ENCODE measurements around the gene DHRS13.

DNA sequence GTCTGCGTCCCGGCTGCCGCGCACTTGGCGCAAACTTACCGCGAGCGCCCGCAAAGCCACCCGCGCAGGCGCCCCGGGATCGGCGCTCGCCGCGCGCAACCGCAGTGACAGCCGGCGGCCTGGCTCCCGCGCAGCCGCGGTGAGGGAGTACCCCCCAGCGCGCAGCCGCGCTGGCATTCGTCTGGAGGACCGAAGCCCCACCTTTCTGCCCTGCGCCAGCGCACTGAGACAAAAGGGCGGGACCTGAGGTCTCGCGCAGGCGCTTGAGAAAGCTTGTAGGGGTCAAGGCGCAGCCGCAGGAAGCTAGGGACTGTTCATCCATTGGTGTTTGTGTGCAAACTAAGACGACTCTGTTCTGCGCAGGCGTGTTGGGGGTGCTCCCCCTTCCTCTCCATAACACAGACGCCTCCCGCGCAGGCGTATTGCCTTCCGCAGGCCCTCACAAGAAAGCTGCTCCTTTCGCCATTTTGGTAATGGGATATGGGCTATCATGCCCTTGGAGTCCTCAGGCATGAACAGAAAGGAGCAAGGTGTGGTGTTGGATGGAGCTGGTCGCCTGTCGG lies 48.6 kb upstream of the DHRS13 start, which contains the start of gene PHF12:
- TF ChIP-seq, protein P1, sequence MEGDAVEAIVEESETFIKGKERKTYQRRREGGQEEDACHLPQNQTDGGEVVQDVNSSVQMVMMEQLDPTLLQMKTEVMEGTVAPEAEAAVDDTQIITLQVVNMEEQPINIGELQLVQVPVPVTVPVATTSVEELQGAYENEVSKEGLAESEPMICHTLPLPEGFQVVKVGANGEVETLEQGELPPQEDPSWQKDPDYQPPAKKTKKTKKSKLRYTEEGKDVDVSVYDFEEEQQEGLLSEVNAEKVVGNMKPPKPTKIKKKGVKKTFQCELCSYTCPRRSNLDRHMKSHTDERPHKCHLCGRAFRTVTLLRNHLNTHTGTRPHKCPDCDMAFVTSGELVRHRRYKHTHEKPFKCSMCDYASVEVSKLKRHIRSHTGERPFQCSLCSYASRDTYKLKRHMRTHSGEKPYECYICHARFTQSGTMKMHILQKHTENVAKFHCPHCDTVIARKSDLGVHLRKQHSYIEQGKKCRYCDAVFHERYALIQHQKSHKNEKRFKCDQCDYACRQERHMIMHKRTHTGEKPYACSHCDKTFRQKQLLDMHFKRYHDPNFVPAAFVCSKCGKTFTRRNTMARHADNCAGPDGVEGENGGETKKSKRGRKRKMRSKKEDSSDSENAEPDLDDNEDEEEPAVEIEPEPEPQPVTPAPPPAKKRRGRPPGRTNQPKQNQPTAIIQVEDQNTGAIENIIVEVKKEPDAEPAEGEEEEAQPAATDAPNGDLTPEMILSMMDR (IDR thresholded peaks at IDR 0.05; ENCODE audit: low read depth, low read length) = no peak
- peak; percentile 51 for TF ChIP-seq POLR2A (IDR thresholded peaks at IDR 0.05; ENCODE audit: extremely low read depth, insufficient read length)
- TF ChIP-seq, protein P2, sequence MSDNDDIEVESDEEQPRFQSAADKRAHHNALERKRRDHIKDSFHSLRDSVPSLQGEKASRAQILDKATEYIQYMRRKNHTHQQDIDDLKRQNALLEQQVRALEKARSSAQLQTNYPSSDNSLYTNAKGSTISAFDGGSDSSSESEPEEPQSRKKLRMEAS (IDR thresholded peaks at IDR 0.05; ENCODE audit: low read depth, low read length) = peak; percentile 5; the same call in 1 of the 2 replicates
- no peak; the same call in 1 of the 2 replicates for TF ChIP-seq MYC (IDR thresholded peaks at IDR 0.05; ENCODE audit: low read depth, low read length)
